Loucy (cell line): ENCODE data around the gene BIRC7.

Experiments used
- H2AFZ ChIP-seq: fragments of 200-600 bp; sonication (generic); 2 replicates; pipeline ENCODE4 v1.6.0; 2016; ENCODE audit warnings: antibody characterized with exemption, mild to moderate bottlenecking, low read length, moderate library complexity
- H3F3A ChIP-seq: fragments of 200-600 bp; 2 replicates; pipeline ENCODE4 v1.6.0; 2016; ENCODE audit warnings: antibody characterized with exemption, low read depth, mild to moderate bottlenecking
- H3K27me3 ChIP-seq: fragments of 200-600 bp; sonication (generic); 2 replicates; pipeline ENCODE4 v1.6.1; 2014; ENCODE audit warnings: low read length, mild to moderate bottlenecking; ENCODE audit not compliant: insufficient read depth, poor library complexity, severe bottlenecking
- H3K36me3 ChIP-seq: fragments of 200-600 bp; sonication (generic); 2 replicates; pipeline ENCODE4 v1.6.1; 2016; ENCODE audit warnings: low read length; ENCODE audit not compliant: insufficient read depth
- H3K4me1 ChIP-seq: fragments of 200-600 bp; sonication (generic); 2 replicates; pipeline ENCODE4 v1.5.1; 2014; ENCODE audit warnings: low read length, mild to moderate bottlenecking; ENCODE audit not compliant: insufficient read depth, poor library complexity, severe bottlenecking
- H3K4me2 ChIP-seq: fragments of 200-600 bp; sonication (generic); 2 replicates; pipeline ENCODE4 v1.6.0; 2014; ENCODE audit warnings: antibody characterized with exemption, low read length, low read depth, mild to moderate bottlenecking; ENCODE audit not compliant: poor library complexity, severe bottlenecking
- H3K4me3 ChIP-seq: fragments of 200-600 bp; sonication (generic); 2 replicates; pipeline ENCODE4 v1.5.1; 2014; ENCODE audit warnings: low read length, mild to moderate bottlenecking, mixed read lengths; ENCODE audit not compliant: poor library complexity, severe bottlenecking
- H3K79me2 ChIP-seq: fragments of 200-600 bp; sonication (generic); 2 replicates; pipeline ENCODE4 v1.6.1; 2014; ENCODE audit warnings: low read length; ENCODE audit not compliant: insufficient read depth
- H3K9ac ChIP-seq: fragments of 200-600 bp; sonication (generic); 2 replicates; pipeline ENCODE4 v1.6.0; 2014; ENCODE audit warnings: mild to moderate bottlenecking, low read depth, low read length, moderate library complexity; ENCODE audit not compliant: poor library complexity, severe bottlenecking
- H3K9me2 ChIP-seq: fragments of 200-600 bp; sonication (generic); replicated peaks from 2 replicates; pipeline ENCODE4 v1.6.1; 2016; ENCODE audit warnings: low read depth, low read length, mixed read lengths
- H3K9me3 ChIP-seq: fragments of 200-600 bp; sonication (generic); 2 replicates; pipeline ENCODE4 v1.6.1; 2014; ENCODE audit warnings: mild to moderate bottlenecking, antibody characterized with exemption, low read length, low read depth; ENCODE audit not compliant: insufficient read depth
- H4K20me1 ChIP-seq: fragments of 200-600 bp; sonication (generic); 2 replicates; pipeline ENCODE4 v1.6.0; 2014; ENCODE audit warnings: antibody characterized with exemption, low read length, mild to moderate bottlenecking; ENCODE audit not compliant: insufficient read depth, poor library complexity, severe bottlenecking
- CTCF ChIP-seq: fragments of 200-600 bp; sonication (generic); conservative IDR thresholded peaks from 2 replicates; pipeline ENCODE4 v1.5.1; 2014; ENCODE audit warnings: mild to moderate bottlenecking, antibody characterized with exemption, low read length
- EZH2phosphoT487 ChIP-seq: fragments of 200-600 bp; IDR thresholded peaks from 2 replicates; pipeline ENCODE4 v1.6.1; 2018; ENCODE audit warnings: antibody characterized with exemption, mild to moderate bottlenecking, moderate library complexity, borderline replicate concordance

BIRC7 gene

GRCh38 chr20:63214514-63214913 lies 21.2 kb upstream of the BIRC7 start:
- Histone ChIP-seq H3K9ac (peak overlapping the region; percentile 100), H3K4me1 (peaks cover 57% of the 10 kb centered on the region), H3F3A (no peaks in the 10 kb centered on the region), H3K9me2 (no peaks in the 10 kb centered on the region), H3K9me3 (no peaks in the 10 kb centered on the region), H3K4me3 (peak overlapping the region; percentile 98), H3K79me2 (peaks cover 66% of the 10 kb centered on the region), H2AFZ (no peak overlapping the region), H3K4me2 (peak overlapping the region; percentile 98), H3K27me3 (no peaks in the 10 kb centered on the region), H4K20me1 (peaks cover 61% of the 10 kb centered on the region), H3K36me3 (peaks cover 34% of the 10 kb centered on the region; the same call in 1 of the 2 replicates)
- TF ChIP-seq CTCF (no peak), EZH2phosphoT487 (no peak)

- Histone ChIP-seq H4K20me1 (peaks cover 53% of the 10 kb centered on the region), H2AFZ (peak overlapping the region; percentile 59; the same call in 1 of the 2 replicates), H3K79me2 (peaks cover 57% of the 10 kb centered on the region), H3K4me3 (peak overlapping the region; percentile 98), H3F3A (no peaks in the 10 kb centered on the region), H3K36me3 (peaks cover 25% of the 10 kb centered on the region; the same call in 1 of the 2 replicates), H3K9ac (peak overlapping the region; percentile 100), H3K4me1 (peaks cover 50% of the 10 kb centered on the region), H3K9me3 (no peaks in the 10 kb centered on the region), H3K9me2 (no peaks in the 10 kb centered on the region), H3K4me2 (peak overlapping the region; percentile 98), H3K27me3 (no peaks in the 10 kb centered on the region)
- TF ChIP-seq CTCF (peak; percentile 64), EZH2phosphoT487 (no peak)
These were observed 20.3 kb upstream of the BIRC7 start for GRCh38 chr20:63215101-63216040.

GRCh38 chr20:63216041-63216848 lies 19.5 kb upstream of the BIRC7 start, which contains the start of gene YTHDF1:
Gene YTHDF1, minus strand, starts transcription at chr20:63216131. Its CDS starts 239 bp downstream, at chr20:63215892.
- Histone ChIP-seq H3K4me2 (peak within 1 kb of the TSS; percentile 98), H2AFZ (peak within 1 kb of the TSS; percentile 88), H4K20me1 (peaks cover 44% of the 10 kb centered on the region), H3K79me2 (peaks cover 49% of the 10 kb centered on the region), H3F3A (no peaks in the 10 kb centered on the region), H3K9me3 (no peaks in the 10 kb centered on the region), H3K9ac (peak within 1 kb of the TSS; percentile 100), H3K4me1 (peaks cover 43% of the 10 kb centered on the region), H3K4me3 (peak within 1 kb of the TSS; percentile 98), H3K36me3 (peaks cover 19% of the 10 kb centered on the region; the same call in 1 of the 2 replicates), H3K9me2 (no peaks in the 10 kb centered on the region), H3K27me3 (no peaks in the 10 kb centered on the region)
- TF ChIP-seq CTCF (no peak), EZH2phosphoT487 (no peak)
